Cerebellar cortex (tissue), 1 donor: ENCODE measurements around the gene MCM8.
A peak's percentile ranks its signal among the peaks of the same experiment; 100 is the strongest.

Experiments used
- DNase-seq: peaks from one replicate; pipeline ENCODE4 v3.0.0-alpha.2; 2015; ENCODE audit warnings: low spot score

The MCM8 gene

GRCh38 chr20:6044115-6044514 is 93.7 kb downstream of the MCM8 start:
- peak; percentile 10 for DNase-seq

- no peak for DNase-seq
Observed at GRCh38 chr20:6045566-6045965, 95.1 kb downstream of the MCM8 start.

GRCh38 chr20:6046432-6046831 is 96.0 kb downstream of the MCM8 start:
- no peak for DNase-seq

GRCh38 chr20:6048391-6048790 is 97.9 kb downstream of the MCM8 start:
- DNase-seq: no peak
